Stimulated activated naive CD4-positive, alpha-beta T cell treated with Interleukin-2 at 50 U/mL for 16 hours (primary cell): ENCODE results near the gene JAKMIP1.

ENCODE experiments used
- DNase-seq: peaks from one replicate; lab custom pipeline; 2025; lab: John Stamatoyannopoulos, UW

The JAKMIP1 gene

DNA sequence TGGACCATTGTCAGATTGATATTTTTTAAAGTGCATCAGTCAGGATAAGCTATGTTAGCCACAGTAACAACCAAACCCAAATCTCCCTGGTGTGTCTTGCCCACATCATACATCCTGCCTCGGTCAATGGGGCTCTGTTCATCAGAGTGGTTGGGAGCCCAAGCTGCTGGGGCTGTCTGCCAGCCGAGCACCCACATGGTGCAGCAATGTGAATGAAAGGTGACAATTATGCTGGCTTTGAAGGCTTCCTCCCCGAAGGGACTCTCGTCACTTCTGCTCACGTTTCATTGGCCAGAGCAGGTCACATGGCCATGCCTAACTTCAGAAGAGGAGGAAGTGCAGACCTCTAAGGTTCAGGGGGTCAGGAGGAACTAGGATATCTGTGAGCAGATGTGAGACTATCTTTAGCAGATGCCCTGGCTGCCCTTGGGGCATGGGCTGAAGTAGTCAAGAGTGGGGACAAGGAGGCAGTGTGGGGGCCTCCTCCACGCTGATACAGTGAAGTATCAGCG lies 1.3 kb upstream of the JAKMIP1 start:
- no peak for DNase-seq

DNA sequence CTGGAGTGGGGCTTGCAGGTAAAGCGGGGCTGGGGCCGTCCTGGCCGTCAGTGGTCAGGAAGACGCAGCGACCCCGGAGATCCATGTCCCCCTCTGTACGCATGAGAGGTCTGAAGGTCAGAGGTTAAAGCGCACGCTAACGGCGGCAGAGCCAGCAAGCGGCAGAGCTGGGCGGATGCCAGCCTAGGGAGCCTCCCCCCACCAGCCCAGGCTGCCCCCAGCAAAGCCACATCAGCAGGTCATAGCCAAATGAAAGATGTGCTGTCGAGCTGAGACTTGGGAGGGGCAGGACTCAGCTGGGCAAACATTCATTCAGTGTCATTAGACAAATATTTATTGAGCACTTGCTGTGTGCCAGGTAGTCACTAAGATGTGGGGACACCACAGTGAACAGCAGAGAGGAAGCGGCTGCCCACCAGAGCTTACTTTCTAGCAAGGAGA lies 593 bp upstream of the JAKMIP1 start:
- DNase-seq: no peak

DNA sequence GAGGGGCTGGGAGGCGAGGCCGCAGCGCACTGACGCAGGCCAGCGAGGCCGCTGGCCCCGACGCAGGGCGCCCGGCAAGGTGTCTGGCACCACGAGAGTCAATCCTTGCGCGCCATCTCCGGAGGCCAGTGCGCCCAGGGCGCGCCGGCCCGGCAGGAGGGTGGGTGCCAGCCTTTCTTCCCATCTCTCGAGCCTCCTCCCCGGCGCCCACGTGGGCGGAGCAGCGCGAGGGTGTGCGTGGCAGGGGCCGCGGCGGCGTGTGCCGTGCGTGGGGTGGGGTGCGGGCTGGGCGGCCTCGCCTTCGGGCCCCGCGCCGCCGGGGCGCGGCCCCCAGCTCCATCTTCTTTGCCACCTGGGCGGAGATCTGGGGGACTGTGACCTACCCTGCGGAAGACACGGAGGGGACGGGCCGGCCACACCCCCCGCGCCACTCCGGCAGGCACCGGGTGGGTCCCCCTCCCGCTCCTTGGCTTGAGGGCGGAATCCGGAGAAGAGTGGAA lies 877 bp downstream of the JAKMIP1 start:
- peak; percentile 54 for DNase-seq

DNA sequence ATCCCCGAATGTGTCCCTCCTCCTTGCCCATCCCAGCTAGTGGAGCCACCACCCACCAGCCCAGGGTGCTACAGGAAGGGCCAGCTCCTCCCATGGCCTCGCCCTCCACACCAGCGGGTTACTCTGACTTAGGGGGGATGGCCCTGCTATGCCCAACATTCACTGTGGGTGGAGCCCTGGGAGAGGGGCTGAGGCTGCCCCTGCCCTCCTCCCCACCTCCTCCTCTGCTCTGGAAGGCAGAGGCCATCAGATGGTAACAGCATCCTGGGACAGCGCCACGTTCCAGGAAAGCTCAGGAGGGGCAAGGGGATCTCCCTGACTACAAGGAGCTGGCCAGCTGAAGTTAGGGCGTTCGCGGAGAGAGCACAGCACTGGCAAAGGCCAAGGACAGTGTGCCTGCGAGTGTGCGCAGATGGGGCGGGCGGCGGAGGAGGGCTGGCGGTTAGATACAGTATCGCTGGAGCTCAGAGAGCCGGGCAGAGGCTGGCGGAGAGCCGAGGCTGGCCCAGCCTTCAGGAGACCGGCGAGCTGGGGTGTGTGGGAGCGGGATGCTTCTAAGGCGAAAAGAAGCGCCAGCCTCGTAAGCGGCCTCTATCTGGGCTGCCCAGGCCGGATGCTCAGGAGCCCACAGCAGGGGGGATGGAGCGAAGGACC lies 1.5 kb downstream of the JAKMIP1 start:
- peak; percentile 46 for DNase-seq

DNA sequence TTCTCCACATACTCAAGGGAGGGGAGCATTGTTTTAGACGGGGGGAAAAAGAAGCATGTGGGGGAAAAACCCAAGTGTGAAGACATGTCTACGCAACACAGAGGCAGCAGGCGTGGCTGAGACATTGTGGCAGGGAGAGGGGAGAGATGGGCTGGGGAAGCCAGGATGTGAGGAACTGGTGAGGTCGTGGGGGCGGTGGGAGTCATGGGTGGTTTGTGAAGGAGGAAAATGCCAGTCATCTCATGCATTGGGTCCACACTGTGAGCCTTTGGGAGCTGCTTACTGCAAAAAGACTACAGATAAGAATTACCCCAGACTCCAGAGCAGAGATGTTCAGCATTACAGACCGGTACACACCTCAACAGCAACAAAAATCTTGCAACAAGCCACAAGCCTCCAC lies 2.1 kb downstream of the JAKMIP1 start:
- peak; percentile 74 for DNase-seq

DNA sequence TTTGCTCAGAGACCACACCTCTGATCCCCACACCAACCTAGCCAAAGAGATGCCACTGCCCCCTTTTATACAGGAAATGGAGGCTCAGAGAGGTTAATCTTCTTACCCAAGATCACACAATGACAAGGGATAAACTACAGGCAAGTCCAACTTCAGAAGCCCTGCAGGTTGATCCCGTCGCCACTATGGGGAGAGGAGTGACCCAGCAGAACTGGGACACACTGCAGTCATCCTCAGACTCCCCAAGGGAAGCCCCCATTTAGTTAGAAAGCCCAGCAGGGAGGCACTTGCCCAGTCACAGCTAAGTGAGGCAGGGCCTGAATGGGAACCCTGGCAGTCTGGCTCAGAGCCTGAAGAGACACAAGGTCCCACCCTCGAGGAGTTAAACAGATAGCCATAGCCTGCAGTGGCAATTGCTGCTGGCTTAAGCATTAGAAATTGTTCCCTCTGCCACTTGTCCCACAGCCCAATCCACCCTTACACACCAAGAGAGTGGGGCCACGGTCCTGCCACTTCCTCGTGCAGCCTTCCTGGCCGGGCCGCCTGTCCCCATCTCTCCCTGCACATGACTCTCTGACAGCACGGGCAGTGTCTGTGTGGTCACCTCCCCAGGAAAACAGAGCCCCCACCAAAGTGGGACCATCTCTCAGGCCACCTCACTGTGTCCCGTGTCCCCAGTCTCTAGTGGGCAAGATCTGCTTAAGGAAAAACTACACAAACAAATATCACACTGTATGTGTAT lies 2.7 kb downstream of the JAKMIP1 start:
- DNase-seq: no peak

DNA sequence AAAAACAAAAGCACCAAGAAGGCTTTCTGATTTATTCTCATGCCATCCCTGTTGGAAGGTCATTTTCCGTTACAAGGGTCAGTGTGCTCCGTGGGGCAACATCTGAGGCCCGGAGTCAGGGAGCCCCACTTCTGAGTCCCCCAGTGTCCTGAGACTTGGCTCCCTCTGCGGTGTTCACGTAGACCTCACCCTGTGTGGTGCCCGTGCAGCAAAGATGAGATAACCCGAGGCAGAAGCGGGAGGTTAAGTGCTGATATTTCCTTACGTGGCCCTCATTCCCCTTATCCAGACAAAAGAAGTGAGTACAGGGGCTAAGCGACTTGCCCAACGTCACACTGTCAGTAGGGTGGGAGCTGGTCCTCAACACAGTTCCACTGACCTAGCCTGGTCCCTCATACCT lies 3.5 kb downstream of the JAKMIP1 start:
- no peak for DNase-seq

DNA sequence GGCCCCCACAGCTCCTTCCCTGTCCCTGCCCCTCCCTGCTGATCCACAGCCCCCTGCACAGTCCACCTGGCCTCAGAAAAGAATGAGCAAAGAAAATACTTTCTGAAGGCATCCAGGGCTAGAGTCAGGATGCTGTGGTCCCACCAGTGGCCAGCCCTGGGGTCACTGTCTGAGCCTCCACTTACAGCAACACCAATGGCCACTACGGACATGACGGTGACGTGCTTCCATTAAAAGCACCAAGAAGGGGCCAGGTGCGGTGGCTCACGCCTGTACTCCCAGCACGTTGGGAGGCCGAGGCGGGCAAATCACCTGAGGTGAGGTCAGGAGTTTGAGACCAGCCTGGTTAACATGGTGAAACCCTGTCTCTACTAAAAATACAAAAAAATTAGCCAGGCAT lies 4.0 kb downstream of the JAKMIP1 start:
- DNase-seq: no peak

DNA sequence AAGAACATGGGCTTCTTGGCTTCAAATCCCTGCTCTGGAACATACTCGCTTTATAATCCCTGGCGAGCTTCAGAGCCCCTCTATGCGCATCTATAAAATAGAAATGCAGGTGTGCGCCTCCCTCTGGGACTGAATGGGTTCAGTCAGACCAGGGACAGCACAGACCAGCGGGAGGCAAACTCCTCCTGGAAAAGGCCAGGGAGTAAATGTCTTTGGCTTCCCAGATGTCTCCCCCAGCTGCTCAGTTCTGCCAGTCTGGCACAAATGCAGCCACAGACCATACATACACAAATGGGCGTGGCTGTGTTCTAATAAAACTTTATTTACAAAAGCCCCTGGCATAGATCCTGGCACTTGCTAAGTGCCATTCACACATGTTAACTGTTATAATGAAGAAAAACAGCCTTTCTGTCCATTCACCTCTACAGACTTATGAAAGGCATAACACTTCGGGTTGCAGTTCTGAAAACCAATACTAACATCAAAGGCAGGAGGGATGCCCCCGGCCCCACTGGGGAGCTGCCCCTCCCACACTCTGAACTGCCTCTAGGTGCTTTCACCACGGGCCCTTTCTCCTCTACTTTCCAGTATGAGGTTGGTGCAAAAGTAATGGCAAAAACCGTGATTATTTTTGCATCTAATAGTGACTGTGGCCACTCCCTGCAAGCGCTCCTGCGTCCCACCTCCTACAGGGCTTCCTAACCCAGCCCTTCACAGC lies 4.6 kb downstream of the JAKMIP1 start:
- DNase-seq: no peak

DNA sequence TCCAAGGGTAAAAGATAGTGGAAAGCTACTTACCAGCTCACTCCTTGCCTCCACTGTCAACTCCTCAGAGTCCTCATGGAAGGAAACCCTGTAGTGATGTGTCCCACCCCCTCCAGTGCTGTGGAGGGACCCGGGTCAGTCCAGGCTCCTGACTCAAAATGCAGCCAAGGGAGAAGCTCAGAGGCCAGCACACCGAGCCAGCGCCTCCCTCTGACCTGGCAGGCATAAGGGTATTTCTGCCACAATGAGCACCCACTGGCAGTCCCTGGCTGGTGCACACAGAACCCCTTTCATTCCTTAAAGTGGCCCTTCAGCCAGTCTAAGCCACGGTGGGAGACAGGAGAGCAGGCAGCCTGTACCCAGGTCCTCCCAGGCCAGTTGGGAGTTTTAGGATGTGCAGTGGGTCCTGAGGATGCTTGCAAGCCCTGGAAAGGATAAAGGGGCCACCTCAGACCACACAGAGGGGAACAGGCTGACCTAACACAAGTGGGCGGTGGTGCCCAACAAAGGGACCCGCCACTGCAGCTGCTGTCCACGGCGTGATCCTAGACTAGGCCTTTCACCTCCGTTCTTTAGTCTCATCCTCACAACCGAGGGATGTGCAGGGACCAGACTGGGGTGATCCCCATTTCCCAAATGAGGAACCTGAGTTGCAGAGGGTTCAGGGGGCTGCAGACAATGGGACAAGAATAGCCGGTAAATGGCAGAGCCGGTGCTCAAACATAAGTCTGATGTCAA lies 5.7 kb downstream of the JAKMIP1 start:
- no peak for DNase-seq

DNA sequence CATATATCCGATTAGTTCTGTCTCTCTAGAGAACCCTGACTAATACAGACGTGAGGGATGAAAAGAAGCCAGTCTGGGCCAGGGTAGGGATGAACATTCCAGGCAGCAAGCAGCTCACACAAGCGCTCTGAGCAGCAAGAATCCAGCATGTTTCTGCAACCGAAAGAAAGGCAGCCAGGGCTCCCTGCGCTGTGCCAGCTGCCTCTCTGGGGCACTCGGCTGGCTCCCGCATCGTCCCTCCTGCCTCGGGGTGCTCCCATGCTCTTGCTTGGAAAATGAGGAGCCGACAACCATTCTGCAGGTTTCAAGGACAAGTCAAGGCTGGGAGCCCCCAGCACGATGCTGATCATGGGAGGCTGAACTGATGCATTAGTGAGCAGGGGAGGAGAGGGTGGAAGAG lies 7.0 kb downstream of the JAKMIP1 start:
- DNase-seq: no peak

DNA sequence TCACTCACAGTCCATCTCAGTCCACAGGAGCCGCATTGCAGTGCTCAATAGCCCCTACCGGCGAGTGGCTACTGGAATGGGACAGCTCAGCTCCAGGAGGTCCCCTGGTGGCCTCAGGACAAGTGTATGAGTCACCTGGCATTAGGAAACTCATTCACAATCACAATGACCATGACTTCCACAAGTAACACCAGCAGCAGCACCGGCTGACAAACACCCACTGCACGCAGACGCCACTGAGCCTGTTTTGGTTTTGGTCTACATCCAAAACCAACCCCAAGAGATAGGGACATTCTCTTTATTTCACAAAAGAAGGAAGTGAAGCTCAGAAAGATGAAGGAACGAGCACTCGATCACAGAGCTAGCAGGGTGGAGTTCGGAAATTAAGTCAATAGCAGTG lies 8.1 kb downstream of the JAKMIP1 start:
- DNase-seq: no peak

DNA sequence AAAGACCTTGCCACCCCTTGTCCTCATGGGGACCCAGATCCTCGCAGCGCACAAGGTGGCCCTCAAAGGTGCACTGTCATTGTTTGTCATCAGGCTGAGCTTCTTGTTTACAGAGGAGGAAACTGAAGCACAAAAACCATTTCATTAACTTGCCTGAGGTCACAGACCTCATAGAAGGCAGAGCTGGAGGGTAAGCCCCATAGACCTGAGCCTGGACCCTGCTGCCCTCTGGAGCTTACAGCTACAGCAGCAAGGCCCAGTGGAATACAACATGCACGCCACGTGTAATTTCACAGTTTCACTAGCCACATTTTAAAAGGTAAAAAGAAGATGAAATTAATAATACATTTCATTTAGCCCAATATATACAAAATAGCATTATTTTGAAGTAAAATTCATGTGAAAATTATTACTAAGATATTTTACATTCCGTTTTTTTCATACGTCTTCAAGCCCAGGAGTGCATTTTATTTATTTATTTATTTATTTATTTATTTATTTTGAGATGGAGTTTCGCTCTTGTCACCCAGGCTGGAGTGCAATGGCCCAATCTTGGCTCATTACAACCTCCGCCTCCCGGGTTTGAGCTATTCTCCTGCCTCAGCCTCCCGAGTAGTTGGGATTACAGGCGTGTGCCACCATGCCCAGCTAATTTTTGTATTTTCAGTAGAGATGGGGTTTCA lies 8.8 kb downstream of the JAKMIP1 start:
- no peak for DNase-seq

DNA sequence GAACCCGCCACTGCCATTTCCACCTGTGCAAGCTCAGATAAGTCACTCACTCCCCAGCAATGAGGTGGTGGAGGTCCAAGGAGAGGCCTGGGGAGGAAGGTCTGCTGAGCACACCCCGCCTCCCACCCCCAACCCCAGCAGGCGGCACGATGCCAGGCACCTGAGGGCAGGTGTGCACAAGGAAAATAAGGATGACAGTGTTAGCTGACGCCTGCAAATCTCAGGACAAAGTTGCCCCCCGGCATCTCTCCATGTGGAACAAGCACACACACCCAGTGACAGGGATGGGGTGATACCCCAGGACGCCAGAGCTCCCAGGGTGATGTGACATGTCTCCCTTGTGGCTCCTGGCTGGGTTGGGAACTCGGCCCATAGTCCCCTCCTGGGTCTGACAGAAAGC lies 9.9 kb downstream of the JAKMIP1 start:
- no peak for DNase-seq

DNA sequence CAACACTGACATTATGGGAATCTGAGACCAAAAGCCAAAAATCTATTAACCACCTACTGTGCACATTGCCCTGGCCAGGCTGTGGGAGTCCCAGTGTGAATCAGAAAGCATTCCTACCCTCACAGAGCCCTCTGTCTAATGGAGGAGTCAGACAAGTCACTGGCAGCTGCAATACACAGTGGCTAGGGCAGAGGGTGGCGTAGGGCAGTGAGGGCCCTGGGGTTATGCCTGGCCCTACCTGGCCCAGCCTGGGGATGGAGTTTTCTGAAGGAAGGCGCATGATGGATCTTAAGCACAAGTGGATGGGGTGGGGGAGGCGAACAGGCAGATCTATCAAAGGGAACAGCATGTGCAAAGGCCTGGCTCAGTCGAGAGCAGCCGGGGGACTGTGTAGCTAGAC lies 10.8 kb downstream of the JAKMIP1 start:
- no peak for DNase-seq

DNA sequence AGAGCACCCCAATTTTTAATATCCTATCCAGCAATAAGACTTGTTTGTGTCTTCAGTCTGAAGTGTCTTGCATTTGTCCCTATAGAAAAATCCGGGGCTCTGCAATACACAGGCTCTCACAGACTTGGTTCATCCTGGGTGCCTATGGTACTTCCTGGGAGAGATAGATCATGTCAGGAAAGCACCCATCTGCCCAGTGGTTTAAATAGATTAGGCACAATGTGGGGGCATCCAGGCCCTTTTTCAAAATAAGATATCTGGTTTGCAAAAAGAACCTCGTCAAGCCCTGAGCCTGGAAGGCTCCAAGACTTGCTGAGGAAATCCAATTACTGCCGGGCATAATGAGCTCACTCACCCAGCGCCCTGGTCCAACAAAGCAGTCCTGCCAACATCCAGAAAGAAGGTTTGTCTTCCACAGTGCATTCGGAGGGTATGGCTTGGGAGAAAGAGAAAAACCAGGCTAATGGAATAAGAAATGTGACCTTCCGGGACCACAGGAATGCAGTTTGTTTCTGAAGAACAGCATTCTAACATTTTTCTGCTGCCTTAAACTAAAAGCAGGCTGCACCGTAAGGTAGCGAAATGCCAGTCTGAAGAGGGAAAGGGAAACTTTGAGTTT lies 11.6 kb downstream of the JAKMIP1 start:
- no peak for DNase-seq

DNA sequence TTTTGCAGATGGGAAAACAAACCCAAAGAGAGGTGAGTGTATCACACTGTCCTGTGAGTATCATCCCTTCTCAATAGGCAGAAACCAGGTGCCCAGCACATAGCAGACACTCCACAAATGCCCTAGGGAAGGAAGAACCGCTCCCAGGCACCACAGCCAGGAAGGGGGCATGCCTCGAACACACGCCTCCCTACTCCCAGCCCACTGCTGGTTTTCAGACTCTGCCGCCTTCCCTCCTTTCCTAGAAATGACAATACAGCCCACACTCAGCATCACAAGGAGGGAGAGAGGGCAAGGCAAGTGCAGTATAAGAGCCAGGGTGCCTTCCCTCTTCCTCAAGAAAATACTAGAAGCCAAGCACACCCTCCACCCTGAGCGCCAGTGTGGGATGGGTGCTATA lies 16.2 kb downstream of the JAKMIP1 start:
- no peak for DNase-seq

DNA sequence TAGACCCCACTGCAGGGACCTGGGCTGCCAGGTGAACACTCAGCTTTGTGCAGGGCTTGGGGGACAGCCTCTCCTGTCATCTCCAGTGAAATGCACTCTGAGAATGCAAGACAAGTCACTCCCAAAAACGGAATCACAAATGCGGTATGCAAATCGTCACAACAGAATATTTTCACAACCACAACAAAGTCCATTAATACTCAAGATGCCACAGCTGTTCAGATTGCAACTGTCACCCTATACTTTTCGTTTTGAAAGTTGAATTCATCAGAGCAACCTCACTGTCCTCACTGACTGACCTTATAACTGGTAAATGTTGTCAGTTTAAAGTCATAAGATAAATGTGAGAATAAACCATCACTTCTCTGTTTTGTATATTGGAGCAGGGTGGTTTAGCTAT lies 16.6 kb downstream of the JAKMIP1 start:
- peak; percentile 35 for DNase-seq

DNA sequence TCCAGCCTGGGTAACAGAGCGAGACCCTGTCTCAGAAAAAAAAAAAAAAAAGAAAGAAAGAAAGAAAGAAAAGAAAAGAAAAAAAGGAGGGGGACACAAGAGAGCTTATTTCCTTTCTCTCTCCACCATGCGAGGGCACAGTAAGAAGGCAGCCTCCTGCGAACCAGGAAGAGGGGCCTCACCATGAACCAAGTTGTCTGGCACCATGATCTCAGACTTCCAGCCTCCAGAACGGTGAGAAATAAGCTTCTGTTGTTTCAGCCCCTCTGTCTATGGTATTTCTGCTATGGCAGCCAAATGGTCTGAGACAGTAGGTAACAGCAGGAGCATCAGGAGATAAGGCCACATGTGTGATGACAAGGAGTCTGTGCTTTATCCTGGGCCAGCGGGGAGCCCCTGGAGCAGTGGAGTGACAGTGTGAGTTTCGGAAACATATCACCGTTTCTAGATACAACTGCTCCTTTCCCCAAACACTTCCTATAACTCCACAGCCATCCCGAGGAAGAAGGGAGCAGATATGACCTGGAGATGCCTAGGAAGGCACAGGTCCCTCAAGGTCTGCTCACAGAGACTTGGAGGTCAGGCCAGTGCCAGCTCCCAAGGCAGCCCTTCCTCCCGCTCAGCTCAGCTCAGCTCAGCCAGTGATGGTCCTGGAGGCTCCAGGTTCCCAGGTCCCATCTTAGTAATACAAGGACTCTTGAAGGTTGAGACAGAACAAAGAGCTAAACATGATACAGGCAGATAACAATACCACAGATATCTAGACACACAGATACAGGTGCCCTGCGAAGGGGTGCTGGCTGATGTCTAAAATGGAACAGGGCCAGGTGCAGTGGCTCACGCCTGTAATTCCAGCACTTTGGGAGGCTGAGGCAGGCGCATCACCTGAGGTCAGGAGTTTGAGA lies 17.7 kb downstream of the JAKMIP1 start:
- DNase-seq: no peak
